HG03520 (cell line): ENCODE results near the gene HYDIN.

Experiments used
- ATAC-seq: cut with Tn5 transposase; IDR thresholded peaks from one replicate; pipeline ENCODE4 v1.9.1; 2021; ENCODE audit warnings: mild to moderate bottlenecking, moderate library complexity; ENCODE audit not compliant: unreplicated experiment

Gene HYDIN

GRCh38 chr16:70769131-70769530, 461.4 kb downstream of the HYDIN start:
- ATAC-seq: no peak

DNA sequence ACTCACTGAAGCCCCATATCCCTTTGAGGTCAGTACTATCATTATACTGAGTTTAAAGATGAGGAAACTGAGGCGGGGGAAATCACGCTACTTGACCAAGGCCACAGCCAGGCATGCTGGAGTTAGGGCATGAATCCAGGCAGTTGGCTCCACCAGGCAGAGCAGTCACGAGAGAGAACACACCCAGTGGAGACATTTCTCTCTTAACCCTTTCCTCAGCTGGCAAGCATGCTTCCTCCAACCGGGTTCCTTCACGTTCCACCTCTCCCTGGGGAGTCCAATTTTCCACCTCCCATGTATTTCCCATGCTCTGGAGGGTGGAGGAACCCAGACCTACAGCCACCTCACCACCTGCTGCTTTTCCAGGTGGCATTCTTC, 462.3 kb downstream of the HYDIN start:
- no peak for ATAC-seq

GRCh38 chr16:70767377-70768202, 462.9 kb downstream of the HYDIN start:
- ATAC-seq: no peak

DNA sequence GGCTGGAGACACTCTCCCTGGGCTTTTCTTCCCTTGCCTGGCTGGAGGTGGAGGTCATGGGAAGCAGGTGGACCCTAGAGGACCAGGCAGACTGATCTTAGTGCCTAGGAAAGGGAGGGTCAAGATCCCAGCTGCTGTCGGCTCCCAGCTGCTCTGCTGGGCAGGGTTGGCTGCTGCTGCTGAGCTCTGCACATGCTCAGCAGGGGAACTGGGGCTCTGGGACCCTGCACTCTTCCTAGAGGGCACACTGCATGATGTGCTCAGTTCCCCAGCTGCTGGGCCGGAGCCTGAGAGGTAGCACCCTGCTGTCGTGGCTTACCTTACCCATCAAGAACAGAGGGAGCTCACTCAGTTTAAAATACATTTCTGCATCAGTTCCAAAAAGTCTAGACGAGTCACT, 463.9 kb downstream of the HYDIN start:
- ATAC-seq: no peak

DNA sequence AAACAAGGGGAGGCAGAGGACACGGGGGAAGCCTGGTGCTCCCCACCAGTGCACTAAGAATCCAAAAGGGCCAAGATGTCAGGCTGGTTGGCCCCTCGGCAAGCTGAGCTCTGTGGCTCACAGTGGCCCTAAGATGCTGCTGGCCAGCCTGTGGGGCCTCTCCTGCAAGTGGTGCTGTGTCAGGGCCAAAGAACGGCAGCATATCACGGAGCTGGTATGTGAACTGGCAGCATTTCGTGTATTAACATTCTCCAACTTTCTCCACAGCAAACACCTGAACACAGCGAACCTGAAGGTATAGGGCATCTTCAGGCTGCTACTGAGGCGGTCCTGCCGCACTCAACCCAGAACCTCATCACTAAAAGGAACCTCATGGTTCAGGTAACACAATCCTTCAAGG, 464.3 kb downstream of the HYDIN start:
- ATAC-seq: no peak

DNA sequence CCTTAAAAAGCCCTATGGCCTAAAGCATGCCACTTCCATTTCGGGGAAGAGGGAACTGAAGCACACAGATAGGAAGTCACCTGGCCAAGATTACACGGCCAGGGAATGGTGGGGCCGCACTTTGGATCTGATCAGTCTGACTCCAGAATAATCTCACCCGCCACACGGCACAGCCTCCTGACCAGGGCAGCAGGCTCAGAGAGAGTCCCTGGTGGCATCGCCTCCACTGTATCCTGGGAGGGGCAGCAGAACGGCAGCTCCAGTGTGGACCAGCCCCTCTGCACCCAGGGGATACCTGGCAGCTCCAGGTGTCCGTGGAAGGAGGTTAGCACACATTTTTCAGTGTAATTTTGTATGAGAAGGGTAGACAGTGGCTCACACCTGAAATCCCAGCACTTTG, 465.0 kb downstream of the HYDIN start:
- ATAC-seq: no peak

DNA sequence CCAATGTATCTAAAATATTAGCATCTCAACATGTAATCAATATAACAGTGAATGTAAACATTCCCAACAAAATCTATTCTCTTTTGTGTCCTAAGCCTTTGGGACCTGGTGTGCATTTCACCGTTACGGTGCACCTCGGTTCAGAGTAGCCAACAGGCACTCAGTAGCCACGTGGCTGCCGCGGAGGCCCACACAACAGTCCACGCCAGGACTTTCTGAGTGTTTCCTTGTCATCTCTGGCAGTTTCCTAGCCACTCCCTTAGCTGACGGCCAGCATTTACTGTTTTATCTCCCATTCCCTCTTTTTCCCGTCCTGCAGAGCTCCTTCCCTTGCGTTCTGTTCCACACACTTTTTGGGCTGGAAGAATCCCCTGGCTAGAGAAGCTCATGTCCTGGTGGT, 465.9 kb downstream of the HYDIN start:
- no peak for ATAC-seq

DNA sequence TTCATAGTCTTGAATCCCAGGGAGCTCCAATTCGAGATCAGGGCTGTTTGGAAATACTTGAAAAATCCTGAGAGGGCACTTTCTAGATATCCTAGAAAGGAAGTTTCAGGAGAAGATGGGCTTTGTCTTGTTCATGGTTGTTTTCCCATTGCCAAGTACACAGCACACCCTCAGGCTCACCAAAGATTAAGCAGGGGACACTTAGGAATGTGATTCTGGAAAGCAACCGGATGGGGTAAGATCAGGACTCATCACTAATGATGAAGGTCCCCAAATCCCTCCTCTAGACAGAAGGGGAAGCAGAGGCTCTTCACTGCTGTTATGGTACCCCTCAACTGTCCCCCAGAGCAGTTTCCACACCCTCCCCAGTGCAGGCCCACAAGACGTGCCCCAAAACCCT, 470.3 kb downstream of the HYDIN start:
- ATAC-seq: no peak

DNA sequence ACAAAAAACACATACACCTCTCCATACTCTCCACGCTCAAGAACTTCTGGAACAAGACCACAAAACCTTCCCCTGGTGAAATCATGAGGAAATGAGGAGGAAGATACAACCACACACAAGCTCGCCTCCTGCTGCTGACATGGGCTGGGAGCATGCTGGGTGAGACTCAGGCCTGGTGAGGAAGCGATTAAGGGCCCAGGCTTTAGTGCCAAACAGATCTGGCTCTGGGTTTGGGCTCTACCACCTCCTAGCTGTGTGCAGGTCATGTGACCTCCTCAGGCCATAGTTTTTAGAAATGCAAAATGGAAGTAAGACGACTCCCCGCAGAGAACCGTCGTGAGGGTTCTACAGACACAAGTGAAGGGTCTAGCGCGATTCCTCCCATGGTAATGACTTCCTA, 470.9 kb downstream of the HYDIN start:
- ATAC-seq: no peak

GRCh38 chr16:70758786-70759185, 471.7 kb downstream of the HYDIN start:
- ATAC-seq: no peak
